Limb (tissue), 2 donors: ENCODE results near the gene RBM34.
A peak's percentile ranks its signal among the peaks of the same experiment; 100 is the strongest.
"Not testable (repeated sequence)": the region's sequence is repeated elsewhere in the genome, so short reads cannot be mapped to it uniquely, and the experiment has no call there.

Source experiments
- DNase-seq, 2 donors: peaks; one replicate each; pipeline ENCODE4 v3.0.0-alpha.2; 2016; ENCODE audit errors: extremely low spot score in 2 of 2

Gene RBM34

GRCh38 chr1:235160957-235161684 lies at the start of gene RBM34:
Gene RBM34 (minus strand): TSS chr1:235161250. CDS start chr1:235161226, 24 bp downstream.
- peak; percentile 94 for DNase-seq

- no peak for DNase-seq
Measured at GRCh38 chr1:235207209-235207565, 46.1 kb upstream of the RBM34 start.

DNA sequence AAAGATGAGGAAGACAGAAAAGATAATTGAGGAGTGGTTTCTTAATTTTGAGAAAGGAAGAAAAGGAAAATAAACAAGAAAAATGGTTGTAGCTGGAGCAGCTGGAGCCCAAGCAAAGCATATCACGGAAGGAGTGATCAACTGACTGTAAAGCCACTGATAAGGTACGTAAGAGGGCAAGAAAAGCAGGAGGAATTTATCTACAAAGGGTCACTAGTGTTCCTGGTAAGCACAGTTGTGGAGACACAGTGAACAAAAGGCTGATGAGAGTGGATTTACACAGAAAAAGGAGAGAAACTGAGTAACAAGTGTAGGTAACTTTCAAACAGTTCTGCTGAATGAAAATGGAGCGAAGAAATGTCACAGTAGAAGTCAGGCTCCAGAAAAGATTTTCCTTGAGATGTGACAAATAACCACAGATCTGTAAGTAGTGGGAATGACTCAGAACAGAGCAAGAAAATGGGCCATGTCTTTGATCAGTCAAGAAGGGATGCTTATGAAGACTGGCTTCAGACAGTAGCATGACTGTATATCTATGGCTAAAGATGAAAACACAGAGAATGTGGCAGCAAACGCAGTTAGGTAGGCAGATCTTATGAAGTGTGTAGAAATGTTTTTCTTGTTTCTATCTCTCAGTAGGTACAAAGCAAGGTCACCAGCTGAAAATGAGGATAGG lies 45.6 kb upstream of the RBM34 start:
- DNase-seq = no peak

GRCh38 chr1:235205687-235206086 lies 44.6 kb upstream of the RBM34 start:
- DNase-seq = no peak

- DNase-seq = no peak
Measured at GRCh38 chr1:235203428-235203827, 42.4 kb upstream of the RBM34 start.

- DNase-seq = not testable (repeated sequence)
Measured at GRCh38 chr1:235202447-235202846, 41.4 kb upstream of the RBM34 start.

GRCh38 chr1:235199441-235199840 lies 38.4 kb upstream of the RBM34 start:
- peak in 1 of 2 donors; percentile 35 for DNase-seq

DNA sequence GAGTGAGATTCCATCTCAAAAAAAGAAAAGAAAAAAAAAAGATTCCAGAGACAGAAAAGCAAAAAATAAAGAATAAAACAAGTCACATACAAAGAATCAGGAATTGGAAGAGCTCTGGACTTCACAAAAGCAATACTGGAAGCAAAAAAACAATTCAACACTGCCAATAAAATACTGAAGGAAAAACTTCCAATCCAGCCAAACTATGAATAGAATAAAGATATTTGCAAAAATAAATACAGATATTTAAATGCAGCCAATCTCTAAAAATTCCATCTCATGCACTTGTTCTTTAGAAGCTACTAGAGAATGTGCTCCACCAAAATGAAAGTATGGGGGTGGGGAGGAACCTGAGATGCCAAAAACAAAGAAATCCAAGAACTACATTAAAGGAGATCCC lies 29.4 kb upstream of the RBM34 start:
- DNase-seq = no peak

DNA sequence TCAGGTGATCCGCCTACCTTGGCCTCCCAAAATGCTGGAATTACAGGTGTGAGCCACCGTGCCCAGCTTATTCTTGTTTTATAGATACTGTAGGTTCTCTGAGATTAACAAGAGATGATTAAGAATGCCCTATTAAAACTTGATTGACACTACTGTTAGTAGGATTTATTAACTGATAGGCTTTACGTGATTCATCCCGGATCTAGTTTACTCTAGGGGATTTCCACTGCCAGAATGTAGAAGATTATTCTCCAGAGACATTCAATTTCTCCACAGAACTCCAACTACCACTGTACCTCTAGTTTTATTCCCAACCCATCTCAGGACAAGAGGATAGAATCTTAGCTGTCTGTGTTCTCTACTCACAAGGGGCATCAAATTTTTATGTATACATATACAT lies 26.3 kb upstream of the RBM34 start:
- no peak for DNase-seq

GRCh38 chr1:235181561-235182245 lies 20.7 kb upstream of the RBM34 start:
- DNase-seq = no peak

- no peak for DNase-seq
Measured at GRCh38 chr1:235180916-235181460, 19.9 kb upstream of the RBM34 start.

GRCh38 chr1:235176486-235176885 lies 15.4 kb upstream of the RBM34 start:
- no peak for DNase-seq

DNA sequence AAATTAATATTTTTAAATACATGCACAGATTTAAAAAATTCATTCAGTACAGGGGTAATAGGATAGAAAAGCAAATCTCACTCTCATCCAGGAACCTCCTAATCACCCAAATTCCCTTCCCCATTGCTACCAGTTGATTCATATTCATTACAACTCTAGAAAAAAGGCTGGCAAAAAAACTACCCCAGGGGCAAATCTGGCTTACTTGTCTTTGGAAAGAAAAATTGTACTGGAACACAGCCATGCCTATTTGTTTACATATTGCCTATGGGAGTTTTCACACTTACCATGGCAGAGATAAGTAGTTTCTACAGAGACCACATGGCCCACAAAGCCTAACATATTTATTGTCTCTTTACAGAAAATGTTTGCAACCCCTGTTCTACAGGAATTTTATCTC lies 8.9 kb upstream of the RBM34 start:
- no peak for DNase-seq

GRCh38 chr1:235168375-235168774 lies 7.3 kb upstream of the RBM34 start:
- DNase-seq = no peak

DNA sequence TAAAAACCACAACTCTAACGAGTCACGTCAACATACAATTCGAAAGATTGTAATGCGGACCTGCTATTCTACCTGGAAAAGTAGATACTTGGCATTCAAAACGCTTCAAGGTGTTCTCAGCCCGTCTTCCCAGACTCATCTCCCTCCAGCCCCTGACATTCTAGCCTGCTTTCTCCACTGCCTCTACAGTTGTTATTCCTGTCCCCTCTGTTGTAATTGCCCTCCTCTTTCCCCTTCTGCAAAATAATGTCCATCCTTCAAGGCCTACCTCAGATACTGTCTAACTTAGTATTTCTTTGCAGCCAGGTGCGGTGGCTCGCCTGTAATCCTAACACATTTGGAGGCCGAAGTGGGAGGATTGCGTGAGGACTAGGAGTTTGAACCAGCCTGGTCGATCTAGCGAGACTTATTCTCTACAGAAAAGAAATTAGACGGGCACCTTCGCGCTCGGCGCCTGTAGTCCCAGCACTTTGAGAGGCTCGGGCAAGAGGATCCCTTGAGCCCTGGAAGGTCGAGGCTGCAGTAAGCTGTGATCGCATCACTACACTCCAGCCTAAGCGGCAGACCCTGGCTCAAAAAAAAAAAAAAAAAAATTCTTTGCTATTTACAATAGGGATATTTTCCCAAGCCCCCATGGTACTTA lies 756 bp upstream of the RBM34 start:
- DNase-seq = no peak

DNA sequence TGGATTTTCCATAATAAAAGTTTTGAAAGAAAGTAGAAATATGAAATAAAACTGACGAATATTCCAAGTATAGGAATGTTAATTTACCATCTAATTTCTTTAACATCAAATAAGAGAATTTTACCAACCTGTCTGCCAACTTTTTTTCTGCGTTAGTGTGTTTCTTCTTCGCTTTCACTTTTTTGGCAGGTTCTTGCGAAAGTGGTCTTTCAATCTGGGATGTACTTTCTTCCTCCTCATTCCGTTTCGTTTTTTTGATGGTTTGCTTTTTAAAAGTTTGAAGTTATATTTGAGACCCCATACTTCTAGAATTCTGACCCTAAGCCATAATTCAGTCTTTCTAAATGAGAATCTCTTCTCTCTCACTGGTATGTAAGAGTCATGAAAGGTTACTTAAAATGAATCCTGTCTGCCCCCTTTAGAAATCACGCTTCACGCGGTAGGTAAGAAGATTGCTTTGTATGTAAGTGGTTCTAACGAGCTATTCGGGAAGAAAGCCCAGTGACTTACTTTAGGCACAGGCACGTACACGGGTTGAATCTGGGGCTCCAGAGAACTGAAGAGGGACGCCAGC lies 580 bp downstream of the RBM34 start:
- no peak for DNase-seq

DNA sequence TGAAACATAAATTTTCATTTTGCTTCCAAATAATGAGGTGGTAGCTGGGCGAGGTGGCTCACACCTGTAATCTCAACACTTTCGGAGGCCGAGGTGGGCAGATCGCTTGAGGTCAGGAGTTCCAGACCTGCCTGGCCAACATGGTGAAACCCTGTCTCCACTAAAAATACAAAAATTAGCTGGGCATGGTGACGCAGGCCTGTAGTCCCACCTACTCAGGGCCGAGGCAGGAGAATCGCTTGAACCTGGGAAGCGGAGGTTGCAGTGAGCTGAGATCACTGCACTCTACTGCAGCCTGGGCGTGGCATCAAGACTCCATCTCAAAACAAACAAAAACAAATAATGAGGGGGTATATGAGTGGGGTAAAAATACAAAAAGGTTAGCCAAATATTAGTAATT lies 1.1 kb downstream of the RBM34 start:
- DNase-seq = not testable (repeated sequence)

DNA sequence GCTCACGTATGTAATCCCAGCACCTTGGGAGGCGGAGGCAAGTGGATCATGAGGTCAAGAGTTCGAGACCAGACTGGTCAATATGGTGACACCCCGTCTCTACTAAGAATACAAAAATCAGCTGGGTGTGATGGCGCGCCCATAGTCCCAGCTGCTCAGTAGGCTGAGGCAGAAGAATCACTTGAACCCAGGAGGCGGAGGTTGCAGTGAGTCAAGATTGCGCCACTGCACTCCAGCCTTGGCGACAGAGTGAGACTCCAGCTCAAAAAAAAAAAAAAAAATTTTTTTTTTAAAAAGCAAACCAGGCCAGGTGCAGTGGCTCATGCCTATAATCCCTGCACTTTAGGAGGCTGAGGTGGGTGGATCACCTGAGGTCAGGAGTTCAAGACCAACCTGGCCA lies 1.8 kb downstream of the RBM34 start:
- not testable (repeated sequence) for DNase-seq

DNA sequence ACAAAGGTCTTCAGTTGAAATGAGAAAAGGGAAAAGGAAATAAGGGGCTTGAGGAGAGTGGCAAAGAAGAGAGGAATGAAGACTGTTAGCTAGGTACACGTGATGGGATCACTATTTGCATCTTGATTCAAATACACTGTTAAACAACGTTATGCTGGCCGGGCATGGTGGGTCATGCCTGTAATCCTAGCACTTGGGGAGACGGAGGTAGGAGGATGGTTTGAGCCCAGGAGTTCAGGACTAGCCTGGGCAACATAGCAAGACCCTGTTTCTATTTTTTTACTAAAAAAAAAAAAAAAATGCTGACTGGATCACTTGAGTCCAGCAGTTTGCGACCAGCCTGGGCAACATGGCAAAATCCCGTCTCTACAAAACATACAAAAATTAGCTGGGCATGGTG lies 2.4 kb downstream of the RBM34 start:
- no peak for DNase-seq

- DNase-seq = no peak
Measured at GRCh38 chr1:235157150-235157549, 3.9 kb downstream of the RBM34 start.

- DNase-seq = no peak
Measured at GRCh38 chr1:235156740-235157139, 4.3 kb downstream of the RBM34 start.
